ENCODE results near the gene LUZP2.

DNA sequence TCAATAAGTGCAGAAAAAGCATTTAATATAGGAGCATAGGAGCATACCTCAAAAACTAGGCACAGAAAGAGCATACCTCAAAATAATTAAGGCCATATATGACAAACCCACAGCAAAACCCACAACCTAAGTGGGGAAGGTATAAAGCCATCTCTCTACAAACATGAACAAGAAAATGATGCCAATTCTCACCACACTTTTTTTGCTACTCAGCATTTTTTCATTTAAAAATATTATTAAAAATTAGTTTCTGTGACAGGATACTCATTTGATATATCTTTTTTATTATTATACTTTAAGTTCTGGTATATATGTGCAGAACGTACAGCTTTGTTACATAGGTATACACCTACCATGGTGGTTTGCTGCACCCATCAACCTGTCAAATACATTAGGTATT, 352.0 kb downstream of the LUZP2 start:
- TF ChIP-seq EZH2 (IDR thresholded peaks at IDR 0.05; ENCODE audit: low read length, unreplicated experiment): no peak
- no peak for TF ChIP-seq CTCF (conservative IDR thresholded peaks at IDR 0.05; ENCODE audit: low read depth, low read length)

All from PC-3 (cell line).